ENCODE data around the gene TMEM240.
"Not testable (repeated sequence)": the region's sequence is repeated elsewhere in the genome, so short reads cannot be mapped to it uniquely, and the experiment has no call there.

Gene TMEM240

GRCh38 chr1:1524750-1525383 lies 15.6 kb downstream of the TMEM240 start:
- not testable (repeated sequence) for DNase-seq (ENCODE audit: low spot score)

DNA sequence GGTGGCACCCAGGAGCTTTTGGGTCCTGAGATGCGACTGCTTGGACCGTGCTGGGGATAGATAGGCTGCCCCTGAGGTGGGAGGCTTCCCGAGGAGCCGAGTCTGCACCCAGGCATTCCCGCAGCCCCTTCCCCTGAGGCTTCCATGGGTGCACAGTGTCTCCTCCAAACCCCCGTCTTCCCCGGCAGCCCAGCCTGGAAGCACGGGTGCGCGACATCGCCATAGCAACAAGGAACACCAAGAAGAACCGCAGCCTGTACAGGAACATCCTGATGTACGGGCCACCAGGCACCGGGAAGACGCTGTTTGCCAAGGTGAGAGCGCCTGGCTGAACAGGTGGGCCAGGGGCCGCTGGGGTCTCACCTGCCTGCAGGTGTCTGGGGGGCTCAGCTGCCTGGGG lies 16.8 kb downstream of the TMEM240 start:
- DNase-seq (ENCODE audit: low spot score) = not testable (repeated sequence)

- DNase-seq (ENCODE audit: low spot score) = not testable (repeated sequence)
Measured at GRCh38 chr1:1523226-1523625, 17.2 kb downstream of the TMEM240 start.

DNA sequence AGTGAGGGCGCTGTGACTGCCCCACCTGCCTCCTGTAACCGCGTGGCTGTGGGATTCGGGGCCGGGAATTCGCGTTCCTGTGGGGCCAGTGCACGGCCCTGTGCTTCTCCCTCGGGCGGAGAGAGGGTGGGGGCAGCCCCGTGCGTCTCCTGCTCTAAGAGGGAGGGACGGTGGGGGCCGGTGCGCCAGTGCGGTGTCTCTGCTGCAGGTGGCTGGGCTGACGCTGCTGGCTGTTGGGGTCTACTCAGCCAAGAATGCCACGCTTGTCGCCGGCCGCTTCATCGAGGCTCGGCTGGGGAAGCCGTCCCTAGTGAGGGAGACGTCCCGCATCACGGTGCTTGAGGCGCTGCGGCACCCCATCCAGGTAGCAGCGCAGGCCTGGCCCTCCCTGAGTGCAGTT lies 17.9 kb downstream of the TMEM240 start:
- DNase-seq (ENCODE audit: low spot score) = not testable (repeated sequence)

DNA sequence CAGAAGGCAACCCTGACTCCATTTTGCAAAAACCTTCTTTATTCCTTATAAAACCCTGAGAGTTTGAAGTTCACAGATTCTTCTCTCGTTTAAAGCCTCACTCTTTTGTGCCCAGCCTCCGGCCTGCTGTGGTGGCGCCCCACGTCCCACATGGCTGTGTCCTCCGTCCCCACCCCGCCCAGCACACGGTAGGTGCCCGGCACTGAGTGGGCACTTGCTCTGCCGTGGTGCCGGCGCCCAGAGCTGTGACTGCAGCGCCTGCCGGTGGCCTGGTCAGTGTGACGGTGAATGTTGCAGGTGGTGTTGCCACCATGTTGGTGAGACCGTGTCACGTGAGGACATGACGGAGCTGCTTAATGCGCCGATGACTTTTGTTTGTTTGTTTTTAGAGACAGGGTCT lies 19.1 kb downstream of the TMEM240 start:
- DNase-seq (ENCODE audit: low spot score) = no peak

DNA sequence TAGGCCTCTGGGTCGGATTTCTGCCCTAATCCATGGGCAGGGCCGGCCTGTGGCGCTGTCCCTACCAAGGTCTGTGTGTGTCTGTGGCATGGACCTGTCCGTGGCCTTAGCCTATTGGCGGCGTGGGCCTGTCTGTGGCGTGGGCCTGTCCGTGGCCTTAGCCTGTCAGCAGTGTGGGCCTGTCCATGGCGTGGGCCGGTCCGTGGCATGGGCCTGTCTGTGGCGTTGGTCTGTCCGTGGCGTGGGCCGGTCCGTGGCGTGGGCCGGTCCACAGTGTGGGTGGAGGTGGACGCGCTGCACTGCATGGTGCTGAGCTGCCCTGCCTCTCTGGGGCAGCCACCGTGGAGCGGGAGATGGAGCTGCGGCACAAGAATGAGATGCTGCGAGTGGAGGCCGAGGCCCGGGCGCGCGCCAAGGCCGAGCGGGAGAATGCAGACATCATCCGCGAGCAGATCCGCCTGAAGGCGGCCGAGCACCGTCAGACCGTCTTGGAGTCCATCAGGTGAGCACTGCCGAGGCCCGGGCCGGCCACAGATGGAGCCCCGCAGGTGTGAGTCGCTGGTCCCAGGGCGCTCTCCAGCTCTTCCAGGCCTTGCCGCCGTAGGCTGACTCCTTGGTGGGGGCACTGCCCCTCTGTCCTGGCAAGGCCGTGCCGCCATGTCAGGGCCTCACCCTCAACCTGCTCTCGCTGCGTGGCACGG lies 20.5 kb downstream of the TMEM240 start:
- DNase-seq (ENCODE audit: low spot score) = not testable (repeated sequence)

DNA sequence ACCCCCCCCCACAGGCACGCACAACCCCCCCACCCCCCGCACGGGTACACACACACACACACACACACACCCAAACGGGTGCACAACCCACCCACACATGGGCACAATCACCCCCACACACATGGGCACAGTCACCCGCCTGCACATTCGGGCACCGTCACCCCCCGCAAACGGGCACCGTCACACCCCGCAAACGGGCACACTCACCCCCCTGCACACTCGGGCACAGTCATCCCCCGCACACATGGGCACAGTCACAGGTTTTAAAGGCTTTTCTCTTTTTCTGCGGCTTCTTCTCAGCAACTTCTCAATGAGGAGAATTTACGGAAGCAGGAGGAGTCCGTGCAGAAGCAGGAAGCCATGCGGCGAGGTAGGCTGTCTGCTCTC lies 21.8 kb downstream of the TMEM240 start:
- not testable (repeated sequence) for DNase-seq (ENCODE audit: low spot score)

DNA sequence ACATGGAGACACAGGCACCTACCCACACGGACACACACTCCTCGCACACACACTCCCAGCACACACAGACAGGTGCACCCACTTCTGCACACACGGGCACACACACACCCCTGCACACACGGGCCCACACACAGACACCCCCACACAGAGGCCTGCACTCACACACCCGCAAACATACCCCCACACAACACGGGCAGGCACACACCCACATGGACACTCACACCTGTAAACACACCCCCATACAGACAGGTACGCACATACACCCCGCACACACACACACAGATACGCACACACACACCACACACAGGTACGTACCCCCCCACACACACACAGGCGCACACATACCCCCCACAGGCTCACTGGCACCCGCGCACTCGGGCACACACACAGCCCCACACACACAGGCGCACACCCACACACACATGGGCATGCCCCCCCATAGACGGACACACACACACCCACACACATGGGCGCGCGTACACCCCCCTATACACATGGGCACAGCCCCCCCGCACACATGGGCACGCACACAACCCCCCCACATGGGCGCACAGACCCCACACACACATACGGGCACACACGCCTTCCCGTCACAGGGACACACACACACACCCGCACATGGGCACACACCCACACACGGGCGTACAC lies 22.3 kb downstream of the TMEM240 start:
- DNase-seq (ENCODE audit: low spot score) = no peak

DNA sequence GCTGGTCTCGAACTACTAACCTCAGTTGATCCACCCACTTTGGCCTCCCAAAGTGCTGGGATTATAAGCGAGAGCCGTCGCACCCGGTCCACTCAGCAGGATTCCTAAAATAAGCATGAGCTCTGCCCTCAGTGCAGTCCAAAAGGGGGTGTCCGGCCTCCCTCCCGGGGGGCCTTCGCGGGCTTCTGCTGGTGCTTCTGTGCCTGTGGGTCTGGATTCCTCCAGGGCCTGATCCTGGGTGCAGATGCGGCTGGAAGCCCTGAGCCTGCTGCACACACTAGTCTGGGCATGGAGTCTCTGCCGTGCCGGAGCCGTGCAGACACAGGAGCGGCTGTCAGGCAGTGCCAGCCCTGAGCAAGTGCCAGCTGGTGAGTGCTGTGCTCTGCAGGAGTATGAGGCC lies 23.5 kb downstream of the TMEM240 start:
- not testable (repeated sequence) for DNase-seq (ENCODE audit: low spot score)

DNA sequence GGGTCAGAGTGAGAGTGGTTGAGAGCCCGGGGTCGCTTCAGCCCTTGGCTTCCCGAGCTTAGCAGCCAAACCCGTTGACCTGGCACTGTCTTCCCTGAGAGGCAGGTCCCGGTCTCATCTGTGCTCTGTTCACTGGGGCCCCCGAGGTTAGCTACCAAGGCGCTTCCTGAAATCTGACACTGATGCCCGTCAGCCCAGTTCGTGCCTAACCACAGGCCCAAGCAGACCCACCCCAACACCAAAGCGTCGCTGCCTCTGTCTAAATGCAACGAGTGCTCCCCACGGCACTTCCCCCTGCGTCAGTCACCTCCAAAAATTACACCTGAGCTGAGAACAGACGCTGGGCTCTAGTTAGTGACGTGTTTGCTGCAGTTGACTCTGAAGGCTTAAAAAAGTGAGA lies 26.0 kb downstream of the TMEM240 start:
- not testable (repeated sequence) for DNase-seq (ENCODE audit: low spot score)

- DNase-seq (ENCODE audit: low spot score) = not testable (repeated sequence)
Measured at GRCh38 chr1:1513675-1514074, 26.7 kb downstream of the TMEM240 start.

- DNase-seq (ENCODE audit: low spot score) = not testable (repeated sequence)
Measured at GRCh38 chr1:1512425-1512824, 28.0 kb downstream of the TMEM240 start.

DNA sequence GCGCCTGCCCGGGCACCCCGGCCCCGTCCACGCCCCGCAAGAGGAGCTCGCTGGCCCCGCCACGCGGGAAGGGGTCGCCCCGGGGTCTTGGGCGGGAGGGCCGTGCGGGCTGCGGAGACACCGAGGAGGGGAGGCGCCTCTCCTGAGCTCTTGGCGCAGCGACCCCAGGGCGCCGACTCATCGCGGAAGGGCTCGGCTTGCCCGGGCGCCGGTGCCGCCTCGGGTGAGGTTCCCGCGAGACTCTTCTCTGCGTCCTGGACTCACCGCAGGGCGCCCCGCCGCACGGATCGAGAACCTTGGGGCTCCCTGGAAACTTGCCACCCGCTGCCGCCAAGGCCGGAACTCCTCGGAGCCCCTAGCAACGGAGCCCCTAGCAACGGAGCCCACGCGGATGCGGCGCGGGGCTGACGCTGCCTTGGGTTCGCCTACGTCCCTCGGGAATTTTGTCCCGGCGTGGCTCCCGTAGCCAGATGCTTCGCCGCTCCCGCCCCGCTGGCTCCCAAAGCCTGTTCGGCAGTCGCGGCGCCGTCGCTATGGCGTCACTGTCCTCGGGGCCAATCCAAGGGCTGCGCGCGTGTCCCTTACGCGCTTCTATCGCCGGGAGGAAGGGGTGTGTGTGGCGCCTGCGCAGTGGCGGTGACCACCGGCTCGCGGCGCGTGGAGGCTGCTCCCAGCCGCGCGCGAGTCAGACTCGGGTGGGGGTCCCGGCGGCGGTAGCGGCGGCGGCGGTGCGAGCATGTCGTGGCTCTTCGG lies 28.7 kb downstream of the TMEM240 start, which contains the start of gene ATAD3A:
TSS of gene ATAD3A (plus strand) at position 630 of the 753 bp plus-strand sequence. CDS start at position 737, 107 bp downstream.
- DNase-seq (ENCODE audit: low spot score) = peak; percentile 99

GRCh38 chr1:1510912-1511532 lies 29.4 kb downstream of the TMEM240 start:
- no peak for DNase-seq (ENCODE audit: low spot score)

DNA sequence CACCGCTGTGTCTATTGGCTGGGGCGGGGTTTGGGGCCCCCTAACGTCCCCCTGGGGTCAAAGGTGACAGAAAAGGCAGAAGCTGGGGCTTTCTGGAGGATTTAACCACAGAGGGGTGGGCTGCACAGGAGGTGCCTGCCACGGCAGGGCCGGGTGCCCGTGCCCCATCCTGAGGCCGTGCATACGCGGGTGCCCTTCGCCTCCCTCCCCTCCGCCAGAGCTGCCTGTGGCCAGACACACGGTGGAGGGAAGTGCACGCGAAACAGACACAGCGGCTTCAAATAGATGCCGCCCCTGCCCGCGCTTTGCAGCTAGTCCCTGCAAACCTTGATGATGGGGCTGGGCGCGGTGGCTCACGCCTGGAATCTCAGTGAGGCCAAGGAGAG lies 31.0 kb downstream of the TMEM240 start:
- DNase-seq (ENCODE audit: low spot score) = not testable (repeated sequence)

DNA sequence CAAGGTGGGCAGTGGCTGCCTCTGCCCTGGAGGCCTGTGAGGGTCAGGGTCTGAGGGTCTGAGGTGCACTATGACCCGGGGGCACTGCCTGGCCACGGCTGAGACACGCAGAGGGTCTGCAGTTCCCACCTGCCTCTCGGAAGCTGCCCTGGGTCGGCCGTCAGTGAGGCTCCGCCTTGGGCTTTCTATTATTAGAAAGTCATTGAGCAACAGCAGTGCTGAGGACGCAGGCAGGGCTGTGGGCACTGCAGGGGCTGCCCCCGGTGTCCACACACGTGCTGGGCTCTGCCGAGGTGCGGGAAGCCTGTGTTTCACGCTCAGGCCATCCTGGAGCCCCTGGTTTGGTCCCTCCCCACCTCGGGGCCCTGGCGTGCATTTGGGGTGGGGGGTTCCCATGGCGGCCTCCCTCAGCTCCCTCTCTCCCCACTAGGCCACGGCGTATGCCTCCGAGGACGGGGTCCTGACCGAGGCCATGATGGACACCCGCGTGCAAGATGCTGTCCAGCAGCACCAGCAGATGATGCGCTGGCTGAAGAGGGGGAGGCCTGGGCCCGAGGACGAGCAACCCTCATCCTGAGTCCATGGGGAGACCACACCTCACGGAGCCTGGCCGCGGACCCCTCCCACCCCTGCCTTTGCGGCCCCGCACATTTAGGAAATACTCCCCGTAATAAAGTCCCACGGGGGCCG lies 31.5 kb downstream of the TMEM240 start:
- not testable (repeated sequence) for DNase-seq (ENCODE audit: low spot score)

DNA sequence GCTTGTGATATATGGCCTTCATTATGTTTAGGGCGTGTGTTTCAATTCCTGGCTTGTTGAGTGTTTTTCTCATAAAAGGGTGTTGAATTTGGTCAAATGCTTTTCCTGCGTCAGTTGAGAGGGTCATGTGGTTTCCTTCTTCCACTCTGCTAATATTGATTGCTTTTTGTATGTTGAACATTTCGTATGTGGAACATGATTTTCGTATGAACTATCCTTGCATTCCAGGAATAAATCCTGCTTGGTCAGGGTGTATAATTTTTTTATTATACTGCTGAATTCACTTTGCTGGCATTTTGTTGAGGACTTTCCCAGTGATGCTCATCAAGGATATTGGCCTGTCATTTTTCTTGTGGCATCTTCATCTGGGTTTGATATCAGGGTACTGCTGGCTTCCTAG lies 33.1 kb downstream of the TMEM240 start:
- no peak for DNase-seq (ENCODE audit: low spot score)

- not testable (repeated sequence) for DNase-seq (ENCODE audit: low spot score)
Measured at GRCh38 chr1:1505801-1506200, 34.6 kb downstream of the TMEM240 start.

DNA sequence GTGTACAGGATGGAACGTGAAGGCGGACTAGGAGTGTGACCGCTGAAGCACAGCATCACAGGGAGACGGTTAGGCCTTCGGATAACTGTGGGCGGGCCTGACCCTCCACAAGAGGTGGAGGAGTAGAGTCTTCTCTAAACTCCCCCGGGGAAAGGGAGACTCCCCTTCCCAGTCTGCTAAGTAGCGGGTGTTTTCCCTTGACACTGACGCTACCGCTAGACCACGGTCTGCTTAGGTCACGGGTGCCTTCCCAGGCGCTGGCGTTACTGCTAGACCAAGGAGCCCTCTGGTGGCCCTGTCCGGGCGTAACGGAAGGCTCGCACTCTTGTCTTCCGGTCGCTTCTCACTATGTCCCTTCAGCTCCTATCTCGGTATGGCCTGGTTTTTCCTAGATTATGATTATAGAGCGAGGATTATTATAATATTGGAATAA lies 35.0 kb downstream of the TMEM240 start:
- not testable (repeated sequence) for DNase-seq (ENCODE audit: low spot score)

DNA sequence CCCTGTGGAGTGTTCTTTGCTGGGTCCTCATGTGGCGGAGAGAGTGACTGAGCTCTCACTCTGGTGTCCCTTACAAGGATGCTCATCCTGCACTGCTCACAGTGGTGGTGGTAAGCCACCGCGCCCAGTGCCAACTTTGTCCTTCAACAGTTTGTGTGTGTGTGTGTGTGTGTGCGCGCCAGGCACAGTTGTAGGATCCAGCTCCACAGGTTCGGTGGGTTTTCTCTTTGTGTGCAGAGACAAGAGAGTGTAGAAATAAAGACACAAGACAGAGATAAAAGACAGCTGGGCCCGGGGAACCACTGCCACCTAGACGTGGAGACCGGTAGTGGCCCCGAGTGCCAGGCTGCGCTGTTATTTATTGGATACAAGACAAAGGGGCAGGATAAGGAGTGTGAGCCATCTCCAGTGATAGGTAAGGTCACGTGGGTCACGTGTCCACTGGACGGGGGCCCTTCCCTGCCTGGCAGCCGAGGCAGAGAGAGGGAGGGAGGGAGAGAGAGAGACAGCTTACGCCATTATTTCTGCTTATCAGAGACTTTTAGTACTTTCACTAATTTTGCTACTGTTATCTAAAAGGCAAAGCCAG lies 35.6 kb downstream of the TMEM240 start:
- peak; percentile 56 for DNase-seq (ENCODE audit: low spot score)

- DNase-seq (ENCODE audit: low spot score) = not testable (repeated sequence)
Measured at GRCh38 chr1:1495461-1495975, 44.9 kb downstream of the TMEM240 start.
